Stimulated activated CD8-positive, alpha-beta memory T cell treated with anti-CD3 and anti-CD28 coated beads, Interleukin-12 subunit alpha, Interleukin-12 subunit beta, amount 100 ng/mL, for 24 hours (primary cell): Measurements from ENCODE around the gene SLC47A2.
A peak's percentile ranks its signal among the peaks of the same experiment; 100 is the strongest.
"Not testable (repeated sequence)": the region's sequence is repeated elsewhere in the genome, so short reads cannot be mapped to it uniquely, and the experiment has no call there.

ENCODE experiments used
- DNase-seq: peaks from one replicate; pipeline ENCODE4 v3.0.0-alpha.2; 2020; ENCODE audit errors: extremely low read depth

The SLC47A2 gene

DNA sequence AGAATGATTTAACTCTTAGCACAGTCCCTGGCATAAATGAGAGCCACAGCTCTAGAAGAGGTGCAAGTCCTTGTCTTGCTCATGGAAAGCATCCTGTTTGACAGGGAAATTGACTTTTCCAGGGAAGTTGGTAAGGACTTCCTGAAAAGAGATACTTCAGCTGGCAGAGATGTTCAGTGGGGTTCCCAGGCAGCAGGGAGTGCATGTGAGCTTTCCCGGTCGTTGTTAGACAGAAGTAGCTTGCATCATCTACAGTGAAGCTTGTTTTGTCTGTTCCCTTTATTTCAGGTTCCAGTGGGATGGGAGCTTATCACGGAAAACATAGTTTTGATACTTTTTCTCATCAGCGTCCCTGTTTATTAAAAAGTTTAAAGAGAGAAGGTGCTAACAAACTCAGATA, 45.0 kb downstream of the SLC47A2 start:
- no peak for DNase-seq

DNA sequence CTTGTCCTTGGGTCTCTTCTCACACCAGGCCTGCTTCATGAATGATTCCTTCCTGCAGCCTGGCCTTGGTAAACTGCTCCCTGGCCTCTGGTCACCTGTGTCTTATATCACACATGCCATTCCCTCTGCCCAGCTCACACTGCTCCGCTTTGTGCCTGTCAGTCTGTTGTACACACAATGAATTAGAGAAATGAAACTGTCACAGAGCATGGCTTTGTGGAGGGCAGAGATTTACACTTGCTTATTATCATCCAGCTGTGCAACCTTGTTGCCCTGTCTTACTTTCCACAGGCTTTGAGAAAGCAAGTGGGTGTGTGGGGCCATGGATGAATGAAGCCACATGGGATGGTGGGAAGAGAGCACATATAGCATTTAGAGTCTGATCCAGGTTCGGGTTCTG, 45.5 kb downstream of the SLC47A2 start:
- DNase-seq = no peak

DNA sequence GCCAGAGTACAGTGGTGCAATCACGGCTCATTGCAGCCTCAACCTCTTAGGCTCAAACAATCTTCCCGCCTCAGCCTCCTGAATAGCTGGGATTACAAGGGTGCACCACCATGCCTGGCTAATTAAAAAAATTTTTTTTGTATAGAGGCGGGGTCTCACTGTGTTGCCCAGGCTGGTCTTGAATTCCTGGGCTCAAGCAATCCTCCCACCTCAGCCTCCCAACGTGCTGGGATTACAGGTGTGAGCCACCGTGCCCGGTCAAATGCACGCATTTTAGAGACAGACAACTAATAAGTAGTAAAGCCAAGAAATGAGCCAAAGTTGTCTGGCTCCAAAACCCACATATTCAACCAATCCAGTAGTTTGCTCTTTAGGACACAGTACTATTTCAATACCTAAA, 46.7 kb downstream of the SLC47A2 start:
- not testable (repeated sequence) for DNase-seq

DNA sequence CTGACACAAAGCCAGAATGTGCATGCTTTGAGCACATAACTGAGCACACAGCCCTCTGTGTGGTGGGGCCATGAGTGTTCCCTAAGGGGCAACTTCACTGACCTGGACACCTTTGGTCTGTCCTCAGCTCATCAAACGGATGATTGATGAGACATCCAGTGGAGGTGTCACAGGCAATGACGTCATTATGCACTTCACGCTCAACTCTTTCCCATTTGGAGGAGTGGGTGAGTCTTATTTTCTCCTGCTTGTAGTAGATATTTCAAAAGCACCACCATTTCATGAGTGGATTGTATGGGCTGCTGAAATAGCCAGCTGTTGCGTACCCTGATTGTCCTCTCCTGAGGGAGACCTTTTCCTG, 51.6 kb downstream of the SLC47A2 start:
- DNase-seq = no peak

DNA sequence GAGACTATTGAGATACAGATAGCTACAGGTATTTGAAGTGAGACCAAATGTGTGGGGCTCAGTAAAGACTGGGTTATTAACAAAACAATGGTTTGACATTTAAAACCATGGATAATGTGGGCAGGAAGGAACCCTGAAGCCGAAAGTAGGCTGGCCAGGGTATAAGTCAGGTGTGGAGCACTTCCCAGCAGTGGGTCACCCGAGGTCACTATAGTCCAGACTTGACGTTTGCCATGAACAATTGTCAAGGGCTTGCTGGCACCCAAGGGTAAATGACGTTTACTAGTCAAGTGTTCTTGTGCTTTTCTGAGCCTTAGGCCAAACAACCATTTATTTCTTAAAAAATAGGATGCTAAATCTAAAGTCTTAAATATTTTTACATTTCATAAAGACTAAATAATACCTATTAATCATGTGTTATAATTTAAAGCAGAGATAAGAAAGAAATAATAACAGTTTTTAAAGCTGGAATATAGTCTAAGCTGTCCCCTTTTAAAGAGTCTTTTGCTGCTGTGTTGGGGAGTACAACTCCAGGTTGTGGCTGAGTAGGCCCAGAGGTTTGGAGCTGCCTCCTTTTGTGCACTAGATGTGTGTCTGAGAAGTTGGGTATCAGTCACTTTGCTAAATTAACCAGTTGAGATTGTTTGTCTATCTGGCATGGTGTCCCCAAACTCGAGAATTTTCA, 52.1 kb downstream of the SLC47A2 start:
- no peak for DNase-seq

DNA sequence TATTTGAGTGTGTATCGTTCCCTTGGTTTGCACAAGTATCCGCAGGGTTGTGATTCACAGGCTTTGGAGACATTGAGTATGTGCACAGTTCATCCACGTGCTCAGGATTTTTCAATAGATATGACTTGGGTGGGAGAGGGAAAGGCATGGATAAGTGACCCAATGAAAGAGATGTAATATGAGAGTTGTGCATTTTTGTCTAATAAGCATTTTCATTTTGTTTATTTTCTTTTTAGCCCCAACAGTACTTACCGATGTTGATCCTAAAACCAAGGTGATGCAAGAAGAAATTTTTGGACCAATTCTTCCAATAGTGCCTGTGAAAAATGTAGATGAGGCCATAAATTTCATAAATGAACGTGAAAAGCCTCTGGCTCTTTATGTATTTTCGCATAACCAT, 53.3 kb downstream of the SLC47A2 start:
- no peak for DNase-seq

DNA sequence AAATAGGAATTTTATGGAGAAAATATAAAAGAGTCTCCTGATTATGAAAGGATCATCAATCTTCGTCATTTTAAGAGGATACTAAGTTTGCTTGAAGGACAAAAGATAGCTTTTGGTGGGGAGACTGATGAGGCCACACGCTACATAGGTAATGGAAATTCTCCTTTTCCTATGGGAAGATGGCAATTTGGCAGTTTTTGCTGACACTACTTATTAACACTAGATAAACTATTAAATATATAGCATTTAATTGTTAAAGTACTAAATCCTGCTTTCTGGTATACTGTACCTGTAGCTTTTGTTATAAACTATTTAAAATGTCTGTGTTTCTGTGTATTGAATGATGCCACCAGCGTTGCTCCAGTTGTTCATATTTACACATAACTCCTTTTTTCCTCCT, 55.3 kb downstream of the SLC47A2 start:
- DNase-seq = no peak

DNA sequence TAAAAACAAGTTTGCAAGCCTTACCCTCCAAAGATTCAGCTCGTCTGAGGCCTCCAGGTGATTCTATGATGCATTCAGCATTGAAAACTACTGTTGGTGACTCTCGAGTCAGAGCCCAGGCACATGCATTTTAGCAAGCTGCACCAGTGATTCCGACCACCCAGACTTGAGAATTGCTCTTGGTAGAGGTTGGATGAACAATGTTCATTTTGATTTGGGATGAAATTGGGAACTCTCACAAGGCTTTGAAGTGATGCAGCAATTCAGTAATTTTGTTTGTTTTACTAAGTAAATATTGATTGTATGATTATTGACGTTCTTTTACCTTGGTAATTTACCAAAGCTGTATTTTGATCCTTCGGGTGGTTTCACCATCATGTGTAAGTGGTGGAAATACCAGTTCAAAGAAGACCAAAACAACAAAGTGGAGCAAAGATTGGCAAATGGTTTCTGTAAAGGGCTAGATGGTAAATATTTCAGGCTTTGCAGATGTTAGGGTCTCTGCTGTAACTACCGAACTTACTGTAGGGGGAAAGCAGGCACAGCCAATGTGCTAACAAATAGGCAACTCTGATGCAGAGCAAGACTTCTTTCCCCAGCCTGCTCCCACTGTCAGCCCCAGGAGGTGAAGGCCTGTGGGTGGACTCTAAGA, 56.0 kb downstream of the SLC47A2 start:
- no peak for DNase-seq

DNA sequence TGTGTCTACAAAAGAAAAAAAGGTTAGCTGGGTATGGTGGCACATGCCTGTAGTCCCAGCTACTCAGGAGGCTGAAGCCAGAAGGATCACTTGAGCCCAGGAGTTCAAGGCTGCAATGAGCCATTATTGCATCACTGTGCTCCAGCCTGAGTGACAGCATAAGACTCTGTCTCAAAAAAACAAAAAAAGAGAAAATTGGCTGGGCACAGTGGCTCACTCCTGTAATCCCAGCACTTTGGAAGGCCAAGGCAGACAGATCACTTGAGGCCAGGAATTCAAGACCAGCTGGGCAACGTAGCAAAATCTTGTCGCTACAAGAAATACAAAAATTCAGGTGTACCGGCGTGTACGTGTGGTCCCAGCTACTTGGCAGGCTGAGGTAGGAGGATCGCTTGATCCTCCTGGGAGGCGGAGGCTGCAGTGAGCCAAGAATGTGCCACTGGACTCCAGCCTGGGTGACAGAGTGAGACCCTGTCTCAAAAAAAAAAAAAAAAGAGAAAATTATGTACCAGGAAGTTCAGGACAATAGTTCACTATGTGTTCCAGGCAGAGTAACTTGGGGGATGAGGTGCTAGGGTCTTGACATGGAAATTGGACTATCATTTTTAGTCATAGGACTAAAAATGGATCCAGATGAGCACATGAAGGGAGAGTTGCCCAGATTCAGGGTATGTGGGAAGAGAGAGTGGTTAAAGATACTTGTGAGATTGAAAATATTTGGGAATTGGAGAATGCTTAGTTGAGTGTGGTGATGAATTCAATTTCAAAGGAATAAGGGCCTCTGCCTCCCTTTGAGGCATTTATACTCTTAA, 56.8 kb downstream of the SLC47A2 start:
- no peak for DNase-seq

DNA sequence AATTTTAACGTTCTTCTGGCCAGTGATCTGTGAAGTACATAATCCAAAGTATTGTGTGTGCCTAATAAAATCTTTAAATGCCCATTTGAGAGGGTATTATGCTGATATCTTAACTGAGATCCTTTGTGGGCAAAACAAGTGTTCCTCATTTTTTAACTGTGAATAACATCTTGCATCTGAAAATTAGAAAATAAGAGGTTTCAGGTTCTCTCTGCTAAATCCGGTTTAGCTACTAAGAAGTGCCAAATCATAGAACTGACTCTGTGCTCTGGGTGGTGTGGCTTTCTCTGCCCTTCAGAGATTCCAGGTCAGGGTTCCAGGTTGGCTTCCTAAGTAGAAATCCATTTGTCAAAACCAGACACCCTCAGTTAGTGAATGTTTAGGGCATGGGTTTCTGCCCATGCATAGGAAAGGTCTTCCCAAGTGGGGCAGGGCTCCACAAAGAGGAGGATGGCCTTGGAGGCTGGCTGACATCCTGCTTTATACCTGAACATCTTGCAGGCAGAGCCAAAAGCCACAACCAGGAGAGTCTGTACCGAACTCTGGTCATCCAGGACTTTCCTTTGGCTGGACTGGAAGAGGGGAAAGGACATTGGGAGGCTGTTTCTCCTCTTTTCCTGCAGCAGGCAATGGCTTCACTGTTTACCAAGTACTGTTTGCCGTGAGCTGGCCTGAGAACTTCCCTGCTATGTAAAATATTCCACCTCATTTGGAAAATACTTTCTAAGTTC, 59.4 kb downstream of the SLC47A2 start:
- no peak for DNase-seq

DNA sequence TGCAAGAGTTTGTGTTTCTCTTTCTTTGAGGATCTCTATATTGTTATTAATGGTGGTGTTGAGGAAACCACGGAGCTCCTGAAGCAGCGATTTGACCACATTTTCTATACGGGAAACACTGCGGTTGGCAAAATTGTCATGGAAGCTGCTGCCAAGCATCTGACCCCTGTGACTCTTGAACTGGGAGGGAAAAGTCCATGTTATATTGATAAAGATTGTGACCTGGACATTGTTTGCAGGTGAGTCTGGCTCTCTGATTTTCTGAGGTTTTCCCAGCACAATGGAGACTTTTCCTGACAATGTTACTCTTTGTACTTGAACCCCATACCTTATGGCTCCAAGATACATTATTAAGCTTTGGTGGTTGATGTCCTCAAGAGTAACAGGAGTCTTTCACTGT, 60.0 kb downstream of the SLC47A2 start:
- DNase-seq = no peak

DNA sequence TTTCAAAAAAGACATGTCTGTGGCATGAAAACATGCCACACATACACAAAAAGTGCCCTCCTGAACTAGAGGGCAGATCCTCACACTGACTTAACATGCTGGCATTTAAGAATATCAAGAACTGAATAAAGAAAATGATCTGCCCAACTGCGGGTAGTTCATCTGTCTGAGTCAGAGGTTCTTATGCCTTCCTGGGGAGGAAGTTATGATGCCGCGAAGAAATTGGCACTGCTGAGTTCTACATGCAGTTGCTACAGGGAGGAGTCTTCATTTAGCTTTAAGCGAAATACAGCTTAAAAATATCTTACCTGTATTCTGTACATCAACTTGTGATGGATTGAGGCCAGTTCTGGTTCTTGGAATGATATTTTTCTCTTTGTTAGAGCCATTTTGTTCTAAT, 61.5 kb downstream of the SLC47A2 start:
- no peak for DNase-seq

DNA sequence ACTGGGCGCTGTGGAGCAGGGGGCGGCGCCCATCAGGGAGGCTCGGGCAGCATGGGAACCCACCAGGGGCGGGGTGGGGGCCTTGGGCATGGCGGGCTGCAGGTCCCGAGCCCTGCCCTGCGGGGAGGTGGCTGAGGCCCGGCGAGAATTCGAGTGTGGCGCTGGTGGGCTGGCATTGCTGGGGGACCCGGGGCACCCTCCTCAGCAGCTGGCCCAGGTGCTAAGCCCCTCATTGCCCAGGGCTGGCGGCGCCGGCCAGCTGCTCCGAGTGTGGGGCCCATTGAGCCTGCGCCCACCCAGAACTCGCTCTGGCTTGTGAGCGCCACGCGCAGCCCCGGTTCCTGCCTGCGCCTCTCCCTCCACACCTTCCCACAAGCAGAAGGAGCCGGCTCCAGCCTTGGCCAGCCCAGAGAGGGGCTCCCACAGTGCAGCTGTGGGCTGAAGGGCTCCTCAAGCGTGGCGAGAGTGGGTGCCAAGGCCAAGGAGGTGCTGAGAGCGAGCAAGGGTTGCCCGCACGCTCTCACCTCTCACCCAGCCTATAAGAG, 62.0 kb downstream of the SLC47A2 start:
- no peak for DNase-seq

DNA sequence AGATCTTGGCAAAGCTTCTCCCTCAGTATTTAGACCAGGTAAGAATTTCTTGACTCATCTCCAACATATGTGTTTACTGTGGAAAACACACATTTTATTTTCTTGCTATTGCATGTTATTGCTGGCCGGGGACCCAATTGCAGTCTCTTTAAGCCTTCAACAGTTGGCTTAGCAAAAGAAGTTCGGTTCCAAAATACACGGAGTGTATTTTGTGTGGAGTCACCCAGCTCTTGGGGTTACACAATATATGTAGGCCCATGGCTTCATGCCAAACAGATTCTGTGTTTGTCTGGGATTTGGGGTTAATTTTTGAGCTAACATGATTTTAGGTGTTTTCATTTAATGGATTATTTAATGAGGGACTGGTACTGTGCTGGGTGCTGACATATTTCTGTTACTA, 63.8 kb downstream of the SLC47A2 start:
- DNase-seq = no peak

DNA sequence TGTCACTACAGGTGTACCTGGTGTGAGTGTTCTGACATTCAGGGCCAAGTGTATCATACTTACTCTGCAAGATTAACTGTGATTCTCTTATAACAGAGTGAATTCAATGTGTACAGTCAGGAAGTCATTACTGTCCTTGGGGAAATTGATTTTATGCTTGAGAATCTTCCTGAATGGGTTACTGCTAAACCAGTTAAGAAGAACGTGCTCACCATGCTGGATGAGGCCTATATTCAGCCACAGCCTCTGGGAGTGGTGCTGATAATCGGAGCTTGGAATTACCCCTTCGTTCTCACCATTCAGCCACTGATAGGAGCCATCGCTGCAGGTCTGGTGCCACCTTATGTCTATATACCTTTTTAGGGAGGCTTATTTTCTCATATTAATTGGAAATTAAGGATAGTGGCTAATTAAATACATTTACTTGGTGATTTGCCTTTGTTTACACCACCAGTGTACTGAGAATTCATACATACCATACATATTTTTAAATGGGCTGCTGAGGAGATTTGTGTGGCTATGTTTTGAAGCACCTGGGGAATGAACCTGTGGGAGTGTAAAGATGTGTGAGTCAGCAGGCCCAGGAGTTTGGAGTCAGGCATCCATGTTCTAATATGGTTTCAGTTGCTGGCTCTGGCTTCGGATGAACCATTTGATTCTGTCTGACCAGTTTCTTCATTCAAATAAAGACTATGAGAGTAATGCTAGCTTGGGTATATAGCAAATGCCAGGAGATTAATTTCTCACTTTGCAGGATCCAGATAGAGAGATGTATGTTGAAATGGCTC, 64.7 kb downstream of the SLC47A2 start:
- no peak for DNase-seq

DNA sequence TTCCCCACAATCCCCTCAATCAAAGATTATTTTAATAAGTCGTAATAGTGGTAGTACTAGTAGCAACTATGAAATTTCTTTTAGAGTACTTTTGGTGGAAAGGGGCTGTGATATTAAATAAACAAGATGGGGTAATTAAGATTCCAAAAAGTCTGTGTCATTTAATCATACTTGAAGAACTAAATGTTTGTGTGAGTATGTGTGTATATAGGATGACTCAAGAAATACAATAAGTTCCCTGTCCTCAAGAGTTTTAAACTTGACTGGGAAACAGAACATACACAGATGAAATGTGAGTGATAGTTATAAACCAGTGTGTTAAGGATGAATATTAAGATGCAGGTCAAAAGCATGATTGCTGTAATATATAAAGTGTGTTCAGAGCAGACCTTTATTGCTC, 65.6 kb downstream of the SLC47A2 start:
- no peak for DNase-seq

DNA sequence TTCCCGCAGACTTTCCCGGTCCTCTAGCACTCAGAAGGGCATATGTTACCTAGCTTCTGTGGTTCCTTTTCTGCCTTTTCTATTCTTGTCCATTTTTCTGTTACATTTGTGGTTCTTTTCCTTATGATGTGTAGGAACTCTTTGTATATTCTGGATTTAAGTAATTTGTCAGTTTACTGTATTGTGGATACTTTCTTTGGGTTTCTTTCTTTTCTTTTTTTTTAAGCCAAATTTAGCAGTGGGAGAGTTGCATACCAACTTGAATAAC, 67.2 kb downstream of the SLC47A2 start:
- DNase-seq = no peak

DNA sequence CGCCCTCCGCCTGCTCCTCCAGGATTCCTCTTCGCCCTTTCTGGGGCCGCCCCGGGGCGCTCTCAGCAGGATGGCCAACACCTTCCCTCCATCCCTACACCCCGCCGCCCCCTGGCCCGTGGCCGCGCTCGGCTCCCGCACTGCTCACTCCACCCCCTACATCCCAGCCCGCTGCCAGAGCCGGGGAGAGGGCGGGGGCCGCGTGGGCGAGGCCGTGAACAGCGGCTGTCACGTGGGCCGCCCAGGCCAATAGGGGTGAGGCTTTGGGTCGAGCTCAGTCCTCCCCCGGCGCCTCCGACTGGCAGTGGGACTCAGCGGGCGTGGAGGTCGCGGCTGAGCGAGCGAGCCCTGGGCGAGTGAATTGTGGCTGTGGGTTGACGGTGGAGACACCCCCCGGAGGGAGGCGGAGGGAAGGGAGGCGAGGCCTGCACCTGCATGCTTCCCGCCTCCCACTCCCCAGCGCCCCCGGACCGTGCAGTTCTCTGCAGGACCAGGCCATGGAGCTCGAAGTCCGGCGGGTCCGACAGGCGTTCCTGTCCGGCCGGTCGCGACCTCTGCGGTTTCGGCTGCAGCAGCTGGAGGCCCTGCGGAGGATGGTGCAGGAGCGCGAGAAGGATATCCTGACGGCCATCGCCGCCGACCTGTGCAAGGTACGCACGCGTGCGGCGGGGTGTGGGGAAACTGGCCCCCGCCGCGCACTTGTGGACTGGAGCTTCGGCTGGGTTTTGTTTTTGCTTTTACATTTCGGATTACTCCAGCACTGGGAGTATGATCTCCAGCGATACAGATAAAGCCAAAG, 67.7 kb downstream of the SLC47A2 start, which contains the start of gene ALDH3A2:
TSS of gene ALDH3A2 (plus strand) at position 277 of the 799 bp plus-strand sequence. CDS start at position 498, 221 bp downstream.
- peak; percentile 85 for DNase-seq

DNA sequence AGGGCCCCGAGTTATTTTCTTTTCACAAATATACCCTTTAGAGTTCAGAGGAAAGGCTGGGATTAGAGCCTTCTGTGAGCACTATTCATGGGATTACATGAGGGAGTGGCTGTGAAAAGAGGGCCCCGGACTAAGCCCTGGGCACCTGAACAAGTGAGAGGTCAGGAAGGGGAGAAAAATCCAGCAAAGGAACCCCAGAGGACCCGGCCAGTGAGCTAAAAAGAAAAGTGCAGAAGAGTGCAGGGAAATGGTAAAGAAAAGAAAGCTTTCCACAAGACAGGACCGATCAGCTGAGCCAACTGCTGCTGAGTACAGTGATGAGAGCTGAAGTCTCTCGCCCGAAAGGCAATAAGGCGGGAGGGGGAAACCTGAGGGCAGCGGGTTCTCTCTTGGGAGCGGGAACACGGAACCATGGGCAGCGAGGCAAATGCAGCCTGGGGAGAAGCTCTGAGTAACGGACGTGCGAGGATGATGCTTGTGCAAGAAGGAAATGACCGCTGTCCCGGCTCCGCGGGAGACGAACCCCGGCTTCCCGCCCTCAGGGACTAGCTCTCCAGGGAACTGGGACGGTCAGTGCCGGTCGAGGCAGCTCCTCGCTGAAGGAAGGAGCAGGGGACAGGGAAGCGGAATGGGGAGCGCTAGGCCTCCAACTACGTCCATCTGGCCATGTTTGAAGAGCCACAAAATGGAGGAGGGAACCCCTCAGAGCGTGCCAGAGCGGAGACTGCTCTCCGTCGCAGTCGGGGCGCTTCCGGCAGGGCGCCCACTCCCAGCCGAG, 68.5 kb downstream of the SLC47A2 start:
- DNase-seq = no peak
